ENCODE data around the gene MICAL3.

MICAL3 gene

GRCh38 chr22:17890892-17891291 lies 133.5 kb downstream of the MICAL3 start:
- TF ChIP-seq CTCF (conservative IDR thresholded peaks at IDR 0.05; ENCODE audit: low read length): no peak
- DNase-seq (ENCODE audit: low read depth): no peak
- no peak overlapping the region for H3K4me3 ChIP-seq (ENCODE audit: low read length)

DNA sequence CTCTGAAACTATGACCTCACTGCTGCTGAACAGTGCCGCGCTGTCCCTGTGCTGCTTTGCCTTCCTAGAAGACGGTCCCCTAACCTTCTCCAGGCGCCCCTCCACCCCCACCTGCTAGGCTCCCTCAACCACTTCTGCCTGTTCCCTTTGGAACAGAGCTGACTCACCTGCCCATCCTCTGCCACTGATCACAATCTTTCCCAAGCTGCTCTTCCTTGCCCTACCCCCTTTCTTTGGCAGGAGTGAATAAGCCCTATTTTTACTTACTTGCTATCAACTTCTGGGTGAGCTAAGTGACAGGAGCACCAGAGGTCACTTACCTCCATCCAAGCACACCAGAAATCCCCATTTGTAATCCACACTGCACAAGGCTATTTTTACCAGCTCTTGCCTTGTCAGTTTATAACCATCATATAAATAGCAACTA lies 134.1 kb downstream of the MICAL3 start:
- no peak for TF ChIP-seq CTCF (conservative IDR thresholded peaks at IDR 0.05; ENCODE audit: low read length)
- no peak overlapping the region for H3K4me3 ChIP-seq (ENCODE audit: low read length)
- DNase-seq (ENCODE audit: low read depth): no peak

DNA sequence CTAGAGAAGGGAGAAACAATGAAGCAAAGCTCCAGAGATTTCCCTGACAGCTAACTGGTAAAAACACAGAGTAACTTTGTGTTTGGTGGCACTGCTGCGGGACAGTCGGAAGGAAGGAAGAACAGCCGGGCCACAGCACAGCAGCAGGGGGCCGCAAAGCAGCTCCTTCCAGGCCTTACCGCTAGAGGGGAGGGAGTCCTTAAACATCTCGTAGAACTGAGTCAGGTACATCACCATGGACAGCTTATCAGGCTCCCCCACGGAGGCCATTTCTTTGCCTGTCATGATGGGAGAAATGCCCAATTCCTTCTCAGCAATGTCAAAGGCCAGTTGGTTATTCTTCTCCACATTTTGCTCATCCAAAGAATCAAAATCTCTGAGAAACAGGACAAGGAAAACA lies 135.5 kb downstream of the MICAL3 start:
- no peak overlapping the region for H3K4me3 ChIP-seq (ENCODE audit: low read length)
- peak; percentile 16 for DNase-seq (ENCODE audit: low read depth)
- TF ChIP-seq CTCF (conservative IDR thresholded peaks at IDR 0.05; ENCODE audit: low read length): peak; percentile 43

- no peak for DNase-seq (ENCODE audit: low read depth)
- TF ChIP-seq CTCF (conservative IDR thresholded peaks at IDR 0.05; ENCODE audit: low read length): no peak
- H3K4me3 ChIP-seq (ENCODE audit: low read length): no peak overlapping the region
Measured at GRCh38 chr22:17888439-17888838, 135.9 kb downstream of the MICAL3 start.

GRCh38 chr22:17884893-17885292 lies 139.5 kb downstream of the MICAL3 start:
- no peak for TF ChIP-seq CTCF (conservative IDR thresholded peaks at IDR 0.05; ENCODE audit: low read length)
- H3K4me3 ChIP-seq (ENCODE audit: low read length): no peak overlapping the region
- no peak for DNase-seq (ENCODE audit: low read depth)

DNA sequence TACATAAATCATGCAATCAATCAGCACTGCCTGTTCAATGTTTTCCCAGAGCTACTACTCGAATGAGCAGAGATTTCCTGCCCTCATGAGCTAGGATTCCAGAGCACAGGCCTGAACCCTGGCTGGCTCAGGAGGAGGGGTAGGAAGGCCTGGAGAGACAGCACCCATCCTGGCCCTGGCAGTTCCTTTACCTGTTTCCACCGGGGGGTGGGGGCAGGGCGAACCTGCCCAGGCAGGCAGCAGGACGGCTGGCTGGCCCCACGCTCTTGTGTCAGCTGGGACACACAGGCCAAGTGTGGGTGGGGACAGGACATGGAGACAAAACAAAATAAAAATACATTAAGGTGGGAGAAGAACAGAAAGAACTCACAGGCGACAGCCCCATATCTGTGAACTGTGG lies 140.3 kb downstream of the MICAL3 start:
- no peak for TF ChIP-seq CTCF (conservative IDR thresholded peaks at IDR 0.05; ENCODE audit: low read length)
- no peak overlapping the region for H3K4me3 ChIP-seq (ENCODE audit: low read length)
- no peak for DNase-seq (ENCODE audit: low read depth)

DNA sequence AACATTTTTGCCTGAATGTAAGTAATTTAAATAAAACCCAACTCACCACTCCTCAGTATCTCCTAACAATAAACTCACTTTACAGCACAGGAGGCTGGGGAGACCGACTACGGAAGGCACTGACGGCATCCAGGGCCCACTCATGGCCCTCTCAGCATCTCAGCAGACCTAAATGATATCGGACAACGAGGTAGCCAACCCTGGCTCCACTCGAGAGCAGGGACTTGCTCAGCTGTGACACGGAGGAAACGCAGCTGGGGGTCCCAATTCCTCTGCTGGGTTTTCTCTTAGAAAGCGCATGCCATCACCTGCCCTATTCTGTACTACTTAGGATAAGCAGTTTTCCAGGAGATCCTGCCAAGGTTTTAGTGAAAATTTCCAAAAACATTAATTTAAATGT lies 141.0 kb downstream of the MICAL3 start:
- no peak for DNase-seq (ENCODE audit: low read depth)
- no peak for TF ChIP-seq CTCF (conservative IDR thresholded peaks at IDR 0.05; ENCODE audit: low read length)
- no peak overlapping the region for H3K4me3 ChIP-seq (ENCODE audit: low read length)
